Uterus (tissue), 4 donors: ENCODE data around the gene MRPS34. TPM values are rescaled to one million over a fixed set of nuclear protein-coding genes. Genes with fewer than 3 reads are reported as not detected.

Experiments used
- DNase-seq, 2 donors: peaks; one replicate each; pipeline ENCODE4 v3.0.0-alpha.2; 2019 to 2020
- H3K27ac ChIP-seq, 2 donors: fragments of 200-600 bp; sonication (generic); 1 replicate in 1 of 2; 2 replicates in 1 of 2; pipeline ENCODE4 v1.5.1; 2016 to 2018
- H3K27me3 ChIP-seq, 2 donors: fragments of 200-600 bp; sonication (generic); one replicate each; pipeline ENCODE4 v1.5.1; 2018 to 2019; ENCODE audit warnings: control low read depth in 1 of 2
- H3K36me3 ChIP-seq, 2 donors: fragments of 200-600 bp; sonication (generic); one replicate each; pipeline ENCODE4 v1.5.1; 2019; ENCODE audit warnings: control low read depth in 1 of 2
- H3K4me1 ChIP-seq, 2 donors: fragments of 200-600 bp; sonication (generic); one replicate each; pipeline ENCODE4 v1.5.1; 2018 to 2019; ENCODE audit warnings: control low read depth in 1 of 2
- H3K4me3 ChIP-seq, 2 donors: fragments of 200-600 bp; sonication (generic); 1 replicate in 1 of 2; 2 replicates in 1 of 2; pipeline ENCODE4 v1.5.1; 2018 to 2019; ENCODE audit warnings: mild to moderate bottlenecking in 1 of 2
- H3K9me3 ChIP-seq, 2 donors: fragments of 200-600 bp; sonication (generic); one replicate each; pipeline ENCODE4 v1.5.1; 2019; ENCODE audit warnings: control low read depth in 1 of 2
- CTCF ChIP-seq, 4 experiments: fragments of 200-600 bp in 2 of 4; fragments of 450-650 bp in 2 of 4; sonication (generic) in 2 of 4; IDR thresholded peaks; one replicate each; pipeline ENCODE4 v1.5.1; 2016 to 2019; ENCODE audit warnings: antibody characterized with exemption in 4 of 4, mild to moderate bottlenecking in 2 of 4, moderate library complexity in 1 of 4
- POLR2A ChIP-seq, 2 donors: fragments of 450-650 bp; IDR thresholded peaks; one replicate each; pipeline ENCODE4 v1.6.1; 2016; ENCODE audit warnings: antibody characterized with exemption in 2 of 2, mild to moderate bottlenecking in 1 of 2, moderate library complexity in 1 of 2
- intact Hi-C: fragments of 100-400 bp; cut with DNase I; formaldehyde crosslinking; loops from one replicate; pipeline ENCODE4 v1.15.1; 2023; ENCODE audit warnings: low total_unique reads
- total RNA-seq, 4 donors: library from RNA; depleted of rRNA in 3 of 4; stranded (reverse); fragments of >200 nt in 3 of 4; gene quantifications; one replicate each; pipeline versions ENCODE4 v1.1.0 to v1.2.4, GENCODE V29; 2014 to 2023
- donor health status: DM: yes; HTN: yes; CAD: no.

The MRPS34 gene
- total RNA-seq, 4 donors from 2014 or later = 37.3 to 158 (median 52.5) TPM

- no peak for DNase-seq
- no peaks in the 10 kb centered on the region for H3K36me3 ChIP-seq
- H3K27ac ChIP-seq = no peak overlapping the region
- no peaks in the 10 kb centered on the region for H3K27me3 ChIP-seq
- no peak overlapping the region for H3K4me3 ChIP-seq
- H3K9me3 ChIP-seq = no peaks in the 10 kb centered on the region
- TF ChIP-seq POLR2A (IDR thresholded peaks at IDR 0.05) (no peak), CTCF (IDR thresholded peaks at IDR 0.05) (no peak)
- no peaks in the 10 kb centered on the region for H3K4me1 ChIP-seq
- intact Hi-C loops = no loop called here
These were observed 46.7 kb upstream of the MRPS34 start for GRCh38 chr16:1819611-1820010.

- Histone ChIP-seq H3K27me3 (no peaks in the 10 kb centered on the region), H3K36me3 (no peaks in the 10 kb centered on the region), H3K27ac (no peak overlapping the region), H3K4me1 (no peaks in the 10 kb centered on the region), H3K9me3 (no peaks in the 10 kb centered on the region), H3K4me3 (no peak overlapping the region)
- intact Hi-C loops = no loop called here
- TF ChIP-seq CTCF (IDR thresholded peaks at IDR 0.05) = no peak
- TF ChIP-seq POLR2A (IDR thresholded peaks at IDR 0.05) = no peak
- DNase-seq = no peak
These were observed 46.1 kb upstream of the MRPS34 start for GRCh38 chr16:1818873-1819525.

- H3K4me3 ChIP-seq = no peak overlapping the region
- no peak overlapping the region for H3K27ac ChIP-seq
- TF ChIP-seq CTCF (IDR thresholded peaks at IDR 0.05) (no peak), POLR2A (IDR thresholded peaks at IDR 0.05) (no peak)
- no peaks in the 10 kb centered on the region for H3K9me3 ChIP-seq
- no peaks in the 10 kb centered on the region for H3K36me3 ChIP-seq
- no peak for DNase-seq
- no peaks in the 10 kb centered on the region for H3K4me1 ChIP-seq
- intact Hi-C loops = no loop called here
- no peaks in the 10 kb centered on the region for H3K27me3 ChIP-seq
These were observed 45.4 kb upstream of the MRPS34 start for GRCh38 chr16:1818204-1818872.

- no peak overlapping the region for H3K4me3 ChIP-seq
- no peaks in the 10 kb centered on the region for H3K27me3 ChIP-seq
- no peaks in the 10 kb centered on the region for H3K4me1 ChIP-seq
- no peak for DNase-seq
- no peak for TF ChIP-seq POLR2A (IDR thresholded peaks at IDR 0.05)
- no peak for TF ChIP-seq CTCF (IDR thresholded peaks at IDR 0.05)
- no peaks in the 10 kb centered on the region for H3K36me3 ChIP-seq
- no peaks in the 10 kb centered on the region for H3K9me3 ChIP-seq
- intact Hi-C loops = no loop called here
- no peak overlapping the region for H3K27ac ChIP-seq
These were observed 44.8 kb upstream of the MRPS34 start for GRCh38 chr16:1817716-1818115.

- Histone ChIP-seq H3K36me3 (no peaks in the 10 kb centered on the region), H3K9me3 (no peaks in the 10 kb centered on the region), H3K27me3 (no peaks in the 10 kb centered on the region), H3K4me1 (no peaks in the 10 kb centered on the region), H3K4me3 (no peak overlapping the region), H3K27ac (no peak overlapping the region)
- intact Hi-C loops = no loop called here
- no peak for TF ChIP-seq POLR2A (IDR thresholded peaks at IDR 0.05)
- TF ChIP-seq CTCF (IDR thresholded peaks at IDR 0.05) = no peak
- DNase-seq = no peak
These were observed 44.3 kb upstream of the MRPS34 start for GRCh38 chr16:1817276-1817589.
